H1 (cell line): ENCODE data around the gene GALNTL6. TPM values are rescaled to one million over a fixed set of nuclear protein-coding genes. Genes with fewer than 3 reads are reported as not detected.

Experiments
- CTCF ChIA-PET: fragments of 300-600 bp; sonication (Branson Sonifier 250); formaldehyde crosslinking; loops from one replicate; lab custom pipeline; 2021; ENCODE audit not compliant: partially characterized antibody; lab: Charles Lee
- POLR2A ChIA-PET: fragments of 300-600 bp; sonication (Branson Sonifier 250); formaldehyde crosslinking; loops from one replicate; lab custom pipeline; 2021; ENCODE audit warnings: inconsistent platforms; ENCODE audit not compliant: partially characterized antibody; lab: Charles Lee
- DNase-seq, 2 experiments: peaks; one replicate each; pipeline versions ENCODE4 v3.0.0 to v3.0.0-alpha.2; 2010 to 2022; ENCODE audit warnings: low spot score in 2 of 2, low read depth in 1 of 2, mixed read lengths in 1 of 2
- FAIRE-seq: peaks from 2 replicates; lab custom pipeline; 2011; peaks lifted over from hg19 to GRCh38; lab: Jason Lieb, UNC
- H2AFZ ChIP-seq: 2 replicates; pipeline ENCODE4 v1.8.1; 2012; ENCODE audit warnings: low read length, inconsistent platforms
- H2AK5ac ChIP-seq: 2 replicates; pipeline ENCODE4 v1.6.1; 2013; ENCODE audit warnings: low read depth, low read length
- H2BK120ac ChIP-seq: replicated peaks from 2 replicates; pipeline ENCODE3; 2013; ENCODE audit warnings: low read depth, low read length, inconsistent platforms
- H2BK12ac ChIP-seq: 2 replicates; pipeline ENCODE4 v1.6.1; 2013; ENCODE audit warnings: low read depth, low read length
- H2BK15ac ChIP-seq: 2 replicates; pipeline ENCODE4 v1.6.1; 2013; ENCODE audit warnings: low read length
- H2BK20ac ChIP-seq: 2 replicates; pipeline ENCODE4 v1.6.1; 2013; ENCODE audit warnings: low read length
- H2BK5ac ChIP-seq: 2 replicates; pipeline ENCODE4 v1.6.1; 2013; ENCODE audit warnings: low read depth, low read length
- H3K14ac ChIP-seq: 2 replicates; pipeline ENCODE4 v1.6.1; 2013; ENCODE audit warnings: inconsistent platforms; ENCODE audit not compliant: insufficient read length
- H3K18ac ChIP-seq: 2 replicates; pipeline ENCODE4 v1.6.1; 2013; ENCODE audit warnings: low read length; ENCODE audit errors: extremely low read depth
- H3K23ac ChIP-seq: 2 replicates; pipeline ENCODE4 v1.6.1; 2013; ENCODE audit warnings: inconsistent platforms; ENCODE audit not compliant: insufficient read length
- H3K23me2 ChIP-seq: 2 replicates; pipeline ENCODE4 v1.6.1; 2013; ENCODE audit warnings: low read depth, low read length
- H3K27ac ChIP-seq: 2 replicates; pipeline ENCODE4 v1.6.1; 2011; ENCODE audit warnings: low read depth, low read length, inconsistent platforms
- H3K27me3 ChIP-seq, 4 experiments: replicated peaks in 1 of 4; 1 replicate in 1 of 4; 2 replicates in 3 of 4; pipeline versions ENCODE4 v1.6.1 to v1.8.1; 2011 to 2013; ENCODE audit warnings: low read length in 3 of 4, mild to moderate bottlenecking in 3 of 4, inconsistent platforms in 2 of 4, mixed read lengths in 2 of 4, moderate library complexity in 1 of 4; ENCODE audit not compliant: control insufficient read depth in 3 of 4, insufficient read depth in 3 of 4; ENCODE audit errors: extremely low read depth in 1 of 4
- H3K36me3 ChIP-seq, 4 experiments: 2 replicates each; pipeline versions ENCODE4 v1.6.1 to v1.8.1; 2011 to 2013; ENCODE audit warnings: mild to moderate bottlenecking in 4 of 4, low read length in 3 of 4, moderate library complexity in 2 of 4, control low read depth in 1 of 4, inconsistent platforms in 1 of 4; ENCODE audit not compliant: insufficient read depth in 4 of 4, control insufficient read depth in 2 of 4
- H3K4ac ChIP-seq: replicated peaks from 2 replicates; pipeline ENCODE3; 2013; ENCODE audit warnings: low read length, low read depth, mixed read lengths, inconsistent platforms; ENCODE audit not compliant: insufficient read length
- H3K4me1 ChIP-seq, 4 experiments: replicated peaks in 1 of 4; 1 replicate in 1 of 4; 2 replicates in 3 of 4; pipeline versions ENCODE4 v1.6.1 to v1.8.1; 2011 to 2013; ENCODE audit warnings: low read length in 3 of 4, inconsistent platforms in 2 of 4, mixed read lengths in 1 of 4; ENCODE audit not compliant: insufficient read depth in 4 of 4, control insufficient read depth in 3 of 4
- H3K4me2 ChIP-seq, 2 experiments: 2 replicates each; pipeline versions ENCODE4 v1.6.1 to v1.8.1; 2011 to 2013; ENCODE audit warnings: low read depth in 2 of 2, low read length in 2 of 2, control low read depth in 1 of 2, inconsistent platforms in 1 of 2, mild to moderate bottlenecking in 1 of 2; ENCODE audit not compliant: insufficient read depth in 1 of 2
- H3K4me3 ChIP-seq, 4 experiments: fragments of 200-600, 300-600 bp in 1 of 4; sonication (generic), shearing (Covaris generic), sonication (Bioruptor Twin) in 1 of 4; 2 replicates each; pipeline versions ENCODE4 v1.5.1 to v1.8.1; 2011 to 2016; ENCODE audit warnings: low read length in 4 of 4, low read depth in 3 of 4, control low read depth in 2 of 4, inconsistent platforms in 2 of 4, mild to moderate bottlenecking in 2 of 4, mixed read lengths in 1 of 4, moderate library complexity in 1 of 4; ENCODE audit not compliant: insufficient read depth in 2 of 4; ENCODE audit errors: extremely low read depth in 1 of 4
- H3K56ac ChIP-seq: replicated peaks from 2 replicates; pipeline ENCODE3; 2013; ENCODE audit warnings: low read depth, mild to moderate bottlenecking, mixed read lengths, low read length, inconsistent platforms; ENCODE audit not compliant: insufficient read length
- H3K79me1 ChIP-seq: 2 replicates; pipeline ENCODE4 v1.6.1; 2013; ENCODE audit warnings: low read depth, low read length, control low read depth
- H3K79me2 ChIP-seq, 2 experiments: 2 replicates each; pipeline versions ENCODE4 v1.6.1 to v1.8.1; 2012 to 2013; ENCODE audit warnings: low read length in 2 of 2, mild to moderate bottlenecking in 2 of 2, inconsistent platforms in 1 of 2; ENCODE audit not compliant: insufficient read depth in 2 of 2, control insufficient read depth in 1 of 2
- H3K9ac ChIP-seq, 4 experiments: replicated peaks in 1 of 4; 1 replicate in 1 of 4; 2 replicates in 3 of 4; pipeline versions ENCODE4 v1.6.1 to v1.8.1; 2011 to 2013; ENCODE audit warnings: low read depth in 3 of 4, low read length in 3 of 4, control low read depth in 2 of 4, mild to moderate bottlenecking in 2 of 4, moderate library complexity in 2 of 4, inconsistent platforms in 1 of 4; ENCODE audit errors: extremely low read depth in 1 of 4
- H3K9me3 ChIP-seq, 2 experiments: 2 replicates each; pipeline versions ENCODE4 v1.6.1 to v1.8.1; 2012 to 2013; ENCODE audit warnings: mild to moderate bottlenecking in 2 of 2, moderate library complexity in 2 of 2, control low read depth in 1 of 2, inconsistent platforms in 1 of 2, low read depth in 1 of 2, low read length in 1 of 2, mixed read lengths in 1 of 2; ENCODE audit not compliant: insufficient read depth in 2 of 2
- H4K20me1 ChIP-seq, 2 experiments: replicated peaks in 1 of 2; 2 replicates each; pipeline versions ENCODE3 to v1.8.1; 2011 to 2013; ENCODE audit warnings: inconsistent platforms in 2 of 2, low read length in 2 of 2, mild to moderate bottlenecking in 1 of 2; ENCODE audit not compliant: insufficient read depth in 2 of 2, control insufficient read depth in 1 of 2
- H4K5ac ChIP-seq: 2 replicates; pipeline ENCODE4 v1.6.1; 2013; ENCODE audit warnings: low read length, low read depth, mixed read lengths, inconsistent platforms; ENCODE audit not compliant: insufficient read length
- H4K8ac ChIP-seq: 2 replicates; pipeline ENCODE4 v1.8.0; 2013; ENCODE audit warnings: mild to moderate bottlenecking, moderate library complexity, low read length, inconsistent platforms; ENCODE audit not compliant: insufficient read depth; ENCODE audit errors: extremely low read depth
- H4K91ac ChIP-seq: replicated peaks from 2 replicates; pipeline ENCODE3; 2013; ENCODE audit warnings: low read length, mixed read lengths, inconsistent platforms; ENCODE audit not compliant: insufficient read length
- ASH2L ChIP-seq: fragments of 200-600, 300-600 bp; sonication (generic); IDR thresholded peaks from one replicate; pipeline ENCODE4 v1.7.1; 2017; ENCODE audit warnings: low read length
- BACH1 ChIP-seq: IDR thresholded peaks from 2 replicates; pipeline ENCODE4 v1.6.1; 2012; ENCODE audit warnings: low read length, improper control_type of control experiment
- CBX5 ChIP-seq: fragments of 300-800, 300-1000 bp; sonication (generic); IDR thresholded peaks from 2 replicates; pipeline ENCODE4 v1.7.1; 2016; ENCODE audit warnings: antibody characterized with exemption, low read length, low read depth
- CBX8 ChIP-seq: fragments of 300-800, 300-1000 bp; sonication (generic); IDR thresholded peaks from 2 replicates; pipeline ENCODE4 v1.7.1; 2016; ENCODE audit warnings: low read depth, low read length, borderline replicate concordance
- CREB1 ChIP-seq: IDR thresholded peaks from 2 replicates; pipeline ENCODE4 v1.6.1; 2012; ENCODE audit warnings: inconsistent platforms
- FOSL1 ChIP-seq: IDR thresholded peaks from 2 replicates; pipeline ENCODE4 v1.6.1; 2011; ENCODE audit warnings: mild to moderate bottlenecking, low read depth, low read length, moderate library complexity; ENCODE audit not compliant: insufficient read depth
- GABPA ChIP-seq: IDR thresholded peaks from 2 replicates; pipeline ENCODE4 v1.6.1; 2011; ENCODE audit warnings: mild to moderate bottlenecking, low read length, moderate library complexity, borderline replicate concordance; ENCODE audit not compliant: insufficient read depth
- HDAC6 ChIP-seq: IDR thresholded peaks from one replicate; pipeline ENCODE4 v1.7.1; 2012; ENCODE audit warnings: low read depth, mild to moderate bottlenecking, inconsistent platforms, low read length, moderate library complexity
- JUN ChIP-seq: IDR thresholded peaks from 2 replicates; pipeline ENCODE4 v1.6.1; 2011; ENCODE audit warnings: low read depth, mild to moderate bottlenecking, improper control_type of control experiment, low read length
- POLR2AphosphoS5 ChIP-seq: IDR thresholded peaks from 2 replicates; pipeline ENCODE4 v1.6.1; 2011; ENCODE audit warnings: low read depth, low read length
- POU5F1 ChIP-seq: IDR thresholded peaks from 2 replicates; pipeline ENCODE4 v1.6.1; 2011; ENCODE audit warnings: low read depth, mild to moderate bottlenecking, low read length, moderate library complexity
- RFX5 ChIP-seq: IDR thresholded peaks from 2 replicates; pipeline ENCODE4 v1.6.1; 2011; ENCODE audit warnings: low read depth, low read length, improper control_type of control experiment, borderline replicate concordance
- SIRT6 ChIP-seq: IDR thresholded peaks from one replicate; pipeline ENCODE4 v1.7.1; 2012; ENCODE audit warnings: low read length, inconsistent platforms
- TAF7 ChIP-seq: optimal IDR thresholded peaks from 2 replicates; pipeline ENCODE3; 2011; ENCODE audit warnings: low read depth, mild to moderate bottlenecking, inconsistent platforms, low read length, moderate library complexity, borderline replicate concordance
- WGBS, 2 experiments: shearing (Covaris generic) in 1 of 2; methylation state at CpG; one replicate each; pipeline versions ENCODE4 v1.1.6 to v1.1.7; 2013 to 2015; ENCODE audit warnings: low lambda C conversion rate in 2 of 2, mixed read lengths in 2 of 2, inconsistent platforms in 1 of 2, low coverage in 1 of 2, missing lambda C conversion rate in 1 of 2; ENCODE audit not compliant: insufficient replicate concordance in 2 of 2, insufficient coverage in 1 of 2, insufficient read length in 1 of 2; ENCODE audit errors: extremely low coverage in 1 of 2, missing lambda C conversion rate in 1 of 2; 5-methylcytosine and 5-hydroxymethylcytosine counted together
- polyA plus RNA-seq, 7 experiments: library from polyadenylated mRNA; depleted of rRNA in 3 of 7; stranded (reverse) in 5 of 7; unstranded in 2 of 7; fragments of >200 nt in 5 of 7; fragments of 200-250 nt in 2 of 7; gene quantifications; 1 replicate in 5 of 7; 2 replicates in 1 of 7; 4 replicates in 1 of 7; pipeline versions ENCODE4 v1.2.1 to v1.2.3, GENCODE V29; 2011 to 2013; ENCODE audit warnings: missing spikeins in 2 of 7, mixed read lengths in 2 of 7
- total RNA-seq: library from RNA; stranded (reverse); fragmentation: NEBNext Ultra II Directional; extraction: Animal tissue kit (Norgen Biotek cat#: 25700); gene quantifications from 2 replicates; pipeline ENCODE4 v1.2.1, GENCODE V29; 2021

GALNTL6 gene
- total and polyA plus RNA-seq, 2 of the 8 experiments (the other 6 are each of a cell fraction or from before 2014, with no cell fraction given): 0.03 to 0.32 TPM

DNA sequence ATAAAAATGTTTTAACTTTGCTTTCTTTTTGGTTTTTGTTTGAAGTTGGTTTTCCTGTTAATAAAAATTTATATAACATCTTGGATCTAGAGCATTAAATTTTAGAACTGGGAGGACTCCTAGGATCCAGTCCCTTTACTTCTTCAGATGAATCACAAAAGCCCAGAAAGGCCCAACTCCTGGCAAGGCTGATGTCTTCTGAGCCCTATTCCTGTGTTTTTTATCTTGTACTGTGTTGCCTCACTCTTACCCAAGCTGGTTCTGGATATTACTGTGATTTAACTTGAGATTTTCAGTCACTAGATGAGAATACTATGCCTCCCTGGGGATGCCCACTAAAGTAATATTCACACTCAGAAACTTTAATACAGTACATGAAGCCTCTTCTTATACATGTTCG is 1228.3 kb downstream of the GALNTL6 start:
- Histone ChIP-seq H3K14ac (no peak overlapping the region), H3K9ac (no peak overlapping the region), H2BK20ac (no peak overlapping the region), H2AK5ac (no peak overlapping the region), H3K18ac (no peak overlapping the region), H2BK15ac (no peak overlapping the region), H3K23ac (no peak overlapping the region), H4K20me1 (no peaks in the 10 kb centered on the region), H3K9me3 (no peaks in the 10 kb centered on the region), H2BK12ac (no peak overlapping the region), H2AFZ (no peak overlapping the region), H3K79me1 (no peaks in the 10 kb centered on the region), H3K56ac (no peak overlapping the region), H4K91ac (no peak overlapping the region), H3K79me2 (no peaks in the 10 kb centered on the region), H3K27ac (no peak overlapping the region), H3K27me3 (peaks cover 0 to 1% (median 0%) of the 10 kb centered on the region in 4 experiments; a peak in 1 of 7 replicates), H3K4ac (no peak overlapping the region), H4K8ac (no peak overlapping the region), H3K4me1 (peaks cover 1 to 15% (median 5%) of the 10 kb centered on the region in 4 experiments; a peak in 5 of 7 replicates), H3K23me2 (no peaks in the 10 kb centered on the region), H3K4me2 (no peak overlapping the region), H2BK5ac (no peak overlapping the region), H3K4me3 (no peak overlapping the region), H3K36me3 (no peaks in the 10 kb centered on the region), H2BK120ac (no peak overlapping the region), H4K5ac (no peak overlapping the region)
- CTCF ChIA-PET: interaction anchor here (1.0 kb wide), 2 partner anchors 13 to 261 kb away, joined by 4 read pairs; no protein-coding TSS in a partner anchor
- POLR2A ChIA-PET: no interaction called here
- DNase-seq (no peak), FAIRE-seq (no peak)
- 95% methylated on average over 1 of the region's 1 CpG; no CpG with 5 or more reads in 1 of the 2 experiments for whole genome bisulfite sequencing, 2 experiments
- no peak for TF ChIP-seq SIRT6
- no peak for TF ChIP-seq JUN
- no peak for TF ChIP-seq RFX5
- TF ChIP-seq TAF7: no peak
- TF ChIP-seq FOSL1: no peak
- TF ChIP-seq ASH2L: no peak
- no peak for TF ChIP-seq BACH1
- no peak for TF ChIP-seq HDAC6
- no peak for TF ChIP-seq CBX8
- TF ChIP-seq POLR2AphosphoS5: no peak
- TF ChIP-seq CBX5: no peak
- TF ChIP-seq CREB1: no peak
- no peak for TF ChIP-seq GABPA
- no peak for TF ChIP-seq POU5F1
